ENCODE measurements around the gene SPSB1. TPM values are rescaled to one million over a fixed set of nuclear protein-coding genes. Genes with fewer than 3 reads are reported as not detected.

SPSB1 gene
- total and polyA plus RNA-seq, 2 of the 4 experiments (the other 2 are of a cell fraction), result 16.7 to 19.8 TPM

DNA sequence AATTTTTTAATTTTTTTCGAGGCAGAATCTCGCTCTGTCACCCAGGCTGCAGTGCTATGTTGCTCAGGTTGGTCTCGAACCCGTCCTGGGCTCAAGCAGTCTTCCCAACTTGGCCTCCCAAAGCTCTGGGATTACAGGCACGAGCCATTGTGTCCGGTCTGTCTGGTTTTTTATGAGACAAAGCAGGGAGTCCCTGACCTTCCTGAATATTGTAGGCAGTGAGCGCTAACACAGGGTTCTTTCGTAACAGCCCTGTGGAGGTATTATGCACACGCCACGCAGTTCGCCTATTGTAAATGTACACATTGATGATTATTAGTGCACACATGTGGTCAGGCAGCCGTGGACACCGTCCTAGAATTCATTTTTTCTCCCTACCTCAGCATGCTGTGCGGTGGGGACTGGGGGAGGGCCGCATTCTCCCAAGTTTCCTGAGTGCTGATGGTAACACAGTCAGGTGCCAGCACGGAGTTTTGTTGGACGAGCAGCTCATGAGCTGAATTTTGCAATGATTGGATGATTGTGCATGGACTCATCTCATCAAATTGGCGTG lies 19.6 kb downstream of the SPSB1 start:
- DNase-seq (no peak), ATAC-seq (ENCODE audit: low read depth) (no peak)
- Histone ChIP-seq H2AFZ (replicated peaks; ENCODE audit: low read length, poor library complexity) (no peak overlapping the region), H4K8ac (ENCODE audit: low read depth in 2 of 2, low read length in 2 of 2) (no peak overlapping the region), H3K4me2 (ENCODE audit: low read depth, low read length) (no peak overlapping the region), H2AK9ac (replicated peaks; ENCODE audit: low read depth, low read length, poor library complexity) (no peak overlapping the region), H3K56ac (ENCODE audit: extremely low read depth, insufficient read depth, low read length) (no peak overlapping the region), H2BK20ac (ENCODE audit: low read depth, low read length) (no peak overlapping the region), H4K91ac (ENCODE audit: insufficient read depth, low read depth, low read length) (no peak overlapping the region), H3K4ac (ENCODE audit: low read depth, low read length) (no peak overlapping the region), H3K79me1 (ENCODE audit: low read depth in 1 of 2, low read length in 2 of 2) (peaks cover 28 to 92% of the 10 kb centered on the region in 2 experiments), H2BK120ac (ENCODE audit: low read depth, low read length) (no peak overlapping the region), H3K36me3 (ENCODE audit: control insufficient read depth, insufficient read depth, low read length) (no peaks in the 10 kb centered on the region), H3K4me1 (ENCODE audit: control insufficient read depth, insufficient read depth, low read length) (peaks cover 20% of the 10 kb centered on the region), H2BK15ac (ENCODE audit: low read depth, low read length) (no peak overlapping the region), H3K14ac (replicated peaks; ENCODE audit: low read depth, low read length) (no peak overlapping the region), H2BK5ac (ENCODE audit: low read depth, low read length, poor library complexity, severe bottlenecking) (no peak overlapping the region), H3K23ac (ENCODE audit: low read depth, low read length) (no peak overlapping the region), H3K27me3 (ENCODE audit: control insufficient read depth, insufficient read depth, low read length) (no peaks in the 10 kb centered on the region), H3K9me3 (ENCODE audit: control insufficient read depth, insufficient read depth, low read length) (no peaks in the 10 kb centered on the region), H3K9me1 (ENCODE audit: insufficient read depth, low read length) (peaks cover 33% of the 10 kb centered on the region), H3K18ac (ENCODE audit: low read depth, low read length) (no peak overlapping the region), H2AK5ac (ENCODE audit: low read depth, low read length) (no peak overlapping the region), H3K27ac (ENCODE audit: insufficient read depth, low read length) (no peak overlapping the region), H3K9ac (ENCODE audit: low read depth, low read length) (no peak overlapping the region), H3K4me3 (ENCODE audit: insufficient read depth, low read depth, low read length) (no peak overlapping the region), H4K20me1 (ENCODE audit: insufficient read depth, low read length) (peaks cover 95% of the 10 kb centered on the region), H4K5ac (ENCODE audit: low read depth, low read length) (no peak overlapping the region)
- CTCF ChIA-PET, result interaction anchor here (0.5 kb wide), 1 partner anchor 325 kb away, joined by 4 read pairs; no protein-coding TSS in a partner anchor
- intact Hi-C loops (cut with micrococcal nuclease) (no loop called here), dilution Hi-C loops (cut with HindIII; ENCODE audit: low sequenced_read_pairs, unreplicated experiment) (no loop called here), in situ Hi-C loops (cut with MboI; ENCODE audit: low sequenced_read_pairs) (no loop called here)
- no TSS peak for BruUV-seq (replicated peaks)
- 94% methylated on average over 6 of the region's 18 CpGs; no CpG with 5 or more reads in 1 of the 2 experiments for WGBS, 2 experiments (ENCODE audit: extremely low coverage in 2 of 2, insufficient read length in 1 of 2)
- POLR2A ChIA-PET (ENCODE audit: unreplicated experiment), result no interaction called here
- TF ChIP-seq CEBPB (IDR thresholded peaks at IDR 0.05; ENCODE audit: low read depth, low read length), result no peak
- TF ChIP-seq RAD21 (IDR thresholded peaks at IDR 0.05; ENCODE audit: low read length), result no peak
- no peak for TF ChIP-seq SMC3 (IDR thresholded peaks at IDR 0.05; ENCODE audit: low read depth, low read length)
- TF ChIP-seq POLR2A (IDR thresholded peaks at IDR 0.05; ENCODE audit: low read depth, low read length), result no peak
- TF ChIP-seq USF2 (IDR thresholded peaks at IDR 0.05; ENCODE audit: low read depth, low read length), result no peak
- TF ChIP-seq, protein P1, sequence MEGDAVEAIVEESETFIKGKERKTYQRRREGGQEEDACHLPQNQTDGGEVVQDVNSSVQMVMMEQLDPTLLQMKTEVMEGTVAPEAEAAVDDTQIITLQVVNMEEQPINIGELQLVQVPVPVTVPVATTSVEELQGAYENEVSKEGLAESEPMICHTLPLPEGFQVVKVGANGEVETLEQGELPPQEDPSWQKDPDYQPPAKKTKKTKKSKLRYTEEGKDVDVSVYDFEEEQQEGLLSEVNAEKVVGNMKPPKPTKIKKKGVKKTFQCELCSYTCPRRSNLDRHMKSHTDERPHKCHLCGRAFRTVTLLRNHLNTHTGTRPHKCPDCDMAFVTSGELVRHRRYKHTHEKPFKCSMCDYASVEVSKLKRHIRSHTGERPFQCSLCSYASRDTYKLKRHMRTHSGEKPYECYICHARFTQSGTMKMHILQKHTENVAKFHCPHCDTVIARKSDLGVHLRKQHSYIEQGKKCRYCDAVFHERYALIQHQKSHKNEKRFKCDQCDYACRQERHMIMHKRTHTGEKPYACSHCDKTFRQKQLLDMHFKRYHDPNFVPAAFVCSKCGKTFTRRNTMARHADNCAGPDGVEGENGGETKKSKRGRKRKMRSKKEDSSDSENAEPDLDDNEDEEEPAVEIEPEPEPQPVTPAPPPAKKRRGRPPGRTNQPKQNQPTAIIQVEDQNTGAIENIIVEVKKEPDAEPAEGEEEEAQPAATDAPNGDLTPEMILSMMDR (conservative IDR thresholded peaks at IDR 0.05; ENCODE audit: low read depth, low read length), result no peak
- TF ChIP-seq RFX5 (IDR thresholded peaks at IDR 0.05; ENCODE audit: low read depth, low read length), result no peak
- no peak for TF ChIP-seq CHD1 (IDR thresholded peaks at IDR 0.05; ENCODE audit: low read depth, low read length)
- no peak for TF ChIP-seq ELK1 (IDR thresholded peaks at IDR 0.05; ENCODE audit: borderline replicate concordance, low read depth, low read length)
- no peak for TF ChIP-seq MAZ (IDR thresholded peaks at IDR 0.05; ENCODE audit: borderline replicate concordance, low read depth, low read length)
- no peak for TF ChIP-seq NFE2L2 (IDR thresholded peaks at IDR 0.05; ENCODE audit: low read depth, low read length)
- TF ChIP-seq MAFK (IDR thresholded peaks at IDR 0.05; ENCODE audit: low read depth, low read length), result no peak
- no peak for TF ChIP-seq BHLHE40 (IDR thresholded peaks at IDR 0.05; ENCODE audit: low read depth, low read length)

Data from IMR-90 (cell line).